NT2/D1 (cell line): ENCODE results near the gene OVCH1.

ENCODE experiments used
- DNase-seq: peaks from one replicate; pipeline ENCODE4 v3.0.0-alpha.2; 2011; ENCODE audit warnings: low read depth, low spot score
- H3K27me3 ChIP-seq: 2 replicates; pipeline ENCODE4 v1.6.0; 2011; ENCODE audit warnings: mild to moderate bottlenecking; ENCODE audit not compliant: insufficient read length, insufficient read depth
- H3K36me3 ChIP-seq: 2 replicates; pipeline ENCODE4 v1.6.1; 2011; ENCODE audit warnings: mild to moderate bottlenecking, low read length, mixed read lengths; ENCODE audit not compliant: insufficient read depth, insufficient read length
- H3K4me1 ChIP-seq: 2 replicates; pipeline ENCODE4 v1.5.1; 2011; ENCODE audit not compliant: insufficient read depth, insufficient read length
- H3K4me3 ChIP-seq: 2 replicates; pipeline ENCODE4 v1.5.1; 2011; ENCODE audit warnings: low read depth; ENCODE audit not compliant: insufficient read length
- H3K9ac ChIP-seq: 2 replicates; pipeline ENCODE4 v1.6.0; 2011; ENCODE audit warnings: low read depth; ENCODE audit not compliant: insufficient read length
- H3K9me3 ChIP-seq: 2 replicates; pipeline ENCODE4 v1.5.1; 2011; ENCODE audit warnings: mild to moderate bottlenecking, low read length; ENCODE audit not compliant: insufficient read depth
- SUZ12 ChIP-seq: IDR thresholded peaks from 2 replicates; pipeline ENCODE4 v1.6.1; 2011; ENCODE audit not compliant: insufficient read length, insufficient read depth; ENCODE audit errors: extremely low read depth
- YY1 ChIP-seq: IDR thresholded peaks from 2 replicates; pipeline ENCODE4 v1.6.1; 2011; ENCODE audit not compliant: insufficient read length, insufficient read depth
- ZNF274 ChIP-seq: IDR thresholded peaks from 2 replicates; pipeline ENCODE4 v1.6.1; 2011; ENCODE audit warnings: mild to moderate bottlenecking, low read depth, low read length

OVCH1 gene

GRCh38 chr12:29537298-29537697 is 39.8 kb upstream of the OVCH1 start:
- no peak for TF ChIP-seq SUZ12
- no peak for TF ChIP-seq YY1
- TF ChIP-seq ZNF274 = no peak
- no peaks in the 10 kb centered on the region for H3K9me3 ChIP-seq
- H3K9ac ChIP-seq = no peak overlapping the region
- no peaks in the 10 kb centered on the region for H3K4me1 ChIP-seq
- DNase-seq = no peak
- no peak overlapping the region for H3K4me3 ChIP-seq
- H3K27me3 ChIP-seq = no peaks in the 10 kb centered on the region
- no peaks in the 10 kb centered on the region for H3K36me3 ChIP-seq

- no peak for DNase-seq
- no peak for TF ChIP-seq SUZ12
- TF ChIP-seq ZNF274 = no peak
- no peak for TF ChIP-seq YY1
- no peaks in the 10 kb centered on the region for H3K36me3 ChIP-seq
- no peaks in the 10 kb centered on the region for H3K27me3 ChIP-seq
- H3K4me1 ChIP-seq = no peaks in the 10 kb centered on the region
- H3K9ac ChIP-seq = no peak overlapping the region
- no peak overlapping the region for H3K4me3 ChIP-seq
- H3K9me3 ChIP-seq = no peaks in the 10 kb centered on the region
These were observed 37.4 kb upstream of the OVCH1 start for GRCh38 chr12:29534935-29535334.

- H3K4me1 ChIP-seq = no peaks in the 10 kb centered on the region
- no peaks in the 10 kb centered on the region for H3K36me3 ChIP-seq
- H3K9me3 ChIP-seq = no peaks in the 10 kb centered on the region
- DNase-seq = no peak
- no peaks in the 10 kb centered on the region for H3K27me3 ChIP-seq
- TF ChIP-seq SUZ12 (no peak), YY1 (no peak), ZNF274 (no peak)
- no peak overlapping the region for H3K4me3 ChIP-seq
- no peak overlapping the region for H3K9ac ChIP-seq
These were observed 36.5 kb upstream of the OVCH1 start for GRCh38 chr12:29533815-29534489.

GRCh38 chr12:29531471-29531870 is 34.0 kb upstream of the OVCH1 start:
- no peaks in the 10 kb centered on the region for H3K9me3 ChIP-seq
- DNase-seq = no peak
- H3K36me3 ChIP-seq = no peaks in the 10 kb centered on the region

GRCh38 chr12:29530436-29530835 is 33.0 kb upstream of the OVCH1 start:
- Histone ChIP-seq H3K4me1 (no peaks in the 10 kb centered on the region), H3K4me3 (no peak overlapping the region), H3K9ac (no peak overlapping the region), H3K36me3 (no peaks in the 10 kb centered on the region), H3K9me3 (no peaks in the 10 kb centered on the region), H3K27me3 (no peaks in the 10 kb centered on the region)
- DNase-seq = no peak
- TF ChIP-seq ZNF274 (no peak), YY1 (no peak), SUZ12 (no peak)

More at GRCh38 chr12:29531471-29531870, 34.0 kb upstream of the OVCH1 start:
- no peak overlapping the region for H3K9ac ChIP-seq
- no peak overlapping the region for H3K4me3 ChIP-seq
- no peaks in the 10 kb centered on the region for H3K27me3 ChIP-seq
- no peaks in the 10 kb centered on the region for H3K4me1 ChIP-seq
- TF ChIP-seq YY1 = no peak
- no peak for TF ChIP-seq SUZ12
- no peak for TF ChIP-seq ZNF274

- Histone ChIP-seq H3K36me3 (no peaks in the 10 kb centered on the region), H3K9me3 (no peaks in the 10 kb centered on the region), H3K4me3 (no peak overlapping the region), H3K9ac (no peak overlapping the region), H3K27me3 (no peaks in the 10 kb centered on the region), H3K4me1 (no peaks in the 10 kb centered on the region)
- no peak for DNase-seq
- no peak for TF ChIP-seq YY1
- TF ChIP-seq SUZ12 = no peak
- no peak for TF ChIP-seq ZNF274
These were observed 30.7 kb upstream of the OVCH1 start for GRCh38 chr12:29528161-29528560.

- H3K9ac ChIP-seq = no peak overlapping the region
- no peak for DNase-seq
- H3K27me3 ChIP-seq = no peaks in the 10 kb centered on the region
- H3K9me3 ChIP-seq = no peaks in the 10 kb centered on the region
- no peak overlapping the region for H3K4me3 ChIP-seq
- H3K4me1 ChIP-seq = no peaks in the 10 kb centered on the region
- no peaks in the 10 kb centered on the region for H3K36me3 ChIP-seq
- no peak for TF ChIP-seq ZNF274
- TF ChIP-seq SUZ12 = no peak
- TF ChIP-seq YY1 = no peak
These were observed 24.5 kb upstream of the OVCH1 start for GRCh38 chr12:29521951-29522350.
